ENCODE data around the gene SYT8. TPM values are rescaled to one million over a fixed set of nuclear protein-coding genes. Genes with fewer than 3 reads are reported as not detected.

SYT8 gene
- total RNA-seq, 2 donors from 2014 or later: 3.4 to 3.6 TPM

- H3K4me3 ChIP-seq: no peak overlapping the region
- H3K27ac ChIP-seq: no peak overlapping the region
- no peaks in the 10 kb centered on the region for H3K27me3 ChIP-seq (replicated peaks; ENCODE audit: insufficient read depth)
- no peak for TF ChIP-seq CTCF (IDR thresholded peaks at IDR 0.05)
- no peak for ATAC-seq (ENCODE audit: insufficient number of reproducible peaks, low FRiP score, low read depth)
- H3K36me3 ChIP-seq: no peaks in the 10 kb centered on the region
- no peak for DNase-seq (ENCODE audit: low spot score)
- peaks cover 58 to 81% of the 10 kb centered on the region in 2 donors for H3K4me1 ChIP-seq (ENCODE audit: control insufficient read depth in 1 of 2, low read depth in 2 of 2)
- no peaks in the 10 kb centered on the region for H3K9me3 ChIP-seq
These were observed 32.6 kb downstream of the SYT8 start for GRCh38 chr11:1867381-1867780.

- ATAC-seq (ENCODE audit: insufficient number of reproducible peaks, low FRiP score, low read depth) (no peak), DNase-seq (ENCODE audit: low spot score) (no peak)
- Histone ChIP-seq H3K27ac (peak overlapping the region in 1 of 2 donors; percentile 39), H3K4me3 (peak overlapping the region; percentile 53), H3K36me3 (no peaks in the 10 kb centered on the region), H3K27me3 (replicated peaks; ENCODE audit: insufficient read depth) (no peaks in the 10 kb centered on the region), H3K9me3 (no peaks in the 10 kb centered on the region), H3K4me1 (ENCODE audit: control insufficient read depth in 1 of 2, low read depth in 2 of 2) (peaks cover 58 to 83% of the 10 kb centered on the region in 2 donors)
- no peak for TF ChIP-seq CTCF (IDR thresholded peaks at IDR 0.05)
These were observed 33.4 kb downstream of the SYT8 start for GRCh38 chr11:1868056-1868635.

- DNase-seq (ENCODE audit: low spot score) (no peak), ATAC-seq (ENCODE audit: insufficient number of reproducible peaks, low FRiP score, low read depth) (peak; percentile 13)
- H3K9me3 ChIP-seq: no peaks in the 10 kb centered on the region
- peaks cover 57 to 78% of the 10 kb centered on the region in 2 donors for H3K4me1 ChIP-seq (ENCODE audit: control insufficient read depth in 1 of 2, low read depth in 2 of 2)
- H3K27ac ChIP-seq: peak overlapping the region; percentile 11 to 39
- no peak for TF ChIP-seq CTCF (IDR thresholded peaks at IDR 0.05)
- H3K27me3 ChIP-seq (replicated peaks; ENCODE audit: insufficient read depth): no peaks in the 10 kb centered on the region
- H3K36me3 ChIP-seq: no peaks in the 10 kb centered on the region
- H3K4me3 ChIP-seq: peak overlapping the region; percentile 53
These were observed 34.0 kb downstream of the SYT8 start for GRCh38 chr11:1868636-1869291.

DNA sequence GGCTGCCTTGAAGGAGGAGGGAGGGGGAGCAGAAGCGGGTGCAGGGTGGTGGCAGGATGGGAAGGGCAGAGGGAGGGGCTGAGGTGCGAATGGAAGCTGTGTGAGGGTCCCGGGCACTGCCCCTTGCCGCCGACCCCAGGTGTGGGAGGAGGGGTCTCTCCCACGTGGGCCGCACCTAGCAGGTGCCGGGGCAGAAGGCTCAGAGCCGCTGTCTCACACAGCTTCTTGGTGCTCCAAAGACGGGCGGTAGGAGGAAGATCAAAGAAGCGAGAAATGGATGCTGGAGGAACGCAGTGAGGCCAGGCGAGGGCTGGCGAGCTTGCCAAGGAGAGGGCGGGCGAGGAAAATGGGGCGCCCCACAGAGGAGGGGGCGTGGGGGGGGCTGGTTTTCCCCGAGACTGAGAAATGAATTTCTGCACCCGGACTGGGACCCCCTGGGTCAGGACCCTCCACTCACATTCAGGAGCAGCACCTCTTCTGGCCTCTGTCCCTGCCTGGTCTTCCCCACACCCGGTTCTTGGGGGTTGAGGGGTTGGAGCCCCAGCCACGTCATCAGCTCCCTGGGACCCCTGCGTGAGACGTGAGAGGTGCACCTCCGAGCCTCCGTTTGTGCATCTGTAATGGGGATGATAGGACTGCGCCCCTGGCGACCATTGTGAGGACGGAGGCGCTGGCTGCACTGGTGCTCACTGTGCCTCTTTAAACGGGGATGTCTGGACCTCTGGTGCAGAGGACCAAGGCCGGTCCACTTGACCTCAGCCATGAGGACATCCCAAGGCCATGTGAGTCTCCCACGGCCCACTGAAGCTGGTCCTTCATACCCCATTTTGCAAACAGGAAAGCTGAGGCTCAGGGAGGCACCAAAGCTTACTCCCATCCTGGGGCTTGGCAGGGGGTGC is 34.9 kb downstream of the SYT8 start:
- H3K27me3 ChIP-seq (replicated peaks; ENCODE audit: insufficient read depth): no peaks in the 10 kb centered on the region
- H3K4me3 ChIP-seq: peak overlapping the region; percentile 53
- no peak for ATAC-seq (ENCODE audit: insufficient number of reproducible peaks, low FRiP score, low read depth)
- no peak for DNase-seq (ENCODE audit: low spot score)
- H3K36me3 ChIP-seq: no peaks in the 10 kb centered on the region
- H3K4me1 ChIP-seq (ENCODE audit: control insufficient read depth in 1 of 2, low read depth in 2 of 2): peaks cover 48 to 69% of the 10 kb centered on the region in 2 donors
- TF ChIP-seq CTCF (IDR thresholded peaks at IDR 0.05): no peak
- no peaks in the 10 kb centered on the region for H3K9me3 ChIP-seq
- H3K27ac ChIP-seq: peak overlapping the region; percentile 11 to 59

DNA sequence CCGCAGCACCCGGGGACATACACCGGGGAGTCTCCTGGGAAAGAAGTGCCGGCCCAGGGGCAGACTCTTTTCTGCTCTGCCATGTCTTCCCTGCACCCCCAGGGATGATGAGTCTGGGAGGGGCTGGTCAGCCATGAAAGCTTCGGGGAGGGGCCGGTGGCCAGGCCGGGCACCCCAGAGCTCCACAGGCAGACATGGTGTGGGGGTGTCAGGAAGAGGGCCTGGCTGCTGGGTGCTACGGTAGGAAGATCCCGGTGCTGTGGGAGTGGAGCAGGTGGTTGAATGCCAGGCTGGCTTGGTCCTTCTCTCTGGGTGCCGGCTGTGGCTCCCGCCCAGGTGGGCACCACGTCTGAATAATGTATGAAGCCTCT is 35.5 kb downstream of the SYT8 start:
- ATAC-seq (ENCODE audit: insufficient number of reproducible peaks, low FRiP score, low read depth): no peak
- Histone ChIP-seq H3K36me3 (no peaks in the 10 kb centered on the region), H3K27me3 (replicated peaks; ENCODE audit: insufficient read depth) (no peaks in the 10 kb centered on the region), H3K4me3 (peak overlapping the region; percentile 53), H3K9me3 (no peaks in the 10 kb centered on the region), H3K27ac (peak overlapping the region in 1 of 2 donors; percentile 59), H3K4me1 (ENCODE audit: control insufficient read depth in 1 of 2, low read depth in 2 of 2) (peaks cover 41 to 63% of the 10 kb centered on the region in 2 donors)
- TF ChIP-seq CTCF (IDR thresholded peaks at IDR 0.05): no peak
- DNase-seq (ENCODE audit: low spot score): no peak
